Lung (tissue), 16 donors: Measurements from ENCODE around the gene BHLHA9. TPM values are rescaled to one million over a fixed set of nuclear protein-coding genes. Genes with fewer than 3 reads are reported as not detected.

ENCODE experiments used
- ATAC-seq: fragments of 200-7000 bp; cut with Tn5 transposase; one replicate; pipeline ENCODE4 v1.9.1; 2020; ENCODE audit warnings: moderate number of reproducible peaks; ENCODE audit not compliant: insufficient read depth, low FRiP score
- DNase-seq, 3 donors: peaks; one replicate each; pipeline ENCODE4 v3.0.0-alpha.2; 2013 to 2017
- H3K27ac ChIP-seq, 2 donors: one replicate each; pipeline ENCODE4 v1.5.1; 2013; ENCODE audit warnings: mild to moderate bottlenecking in 2 of 2, moderate library complexity in 2 of 2, control low read depth in 1 of 2, inconsistent platforms in 1 of 2, low read depth in 1 of 2, low read length in 1 of 2
- H3K27me3 ChIP-seq, 3 donors: one replicate each; pipeline ENCODE4 v1.5.1; 2013; ENCODE audit warnings: low read length in 2 of 3; ENCODE audit not compliant: control insufficient read depth in 3 of 3, insufficient read depth in 3 of 3
- H3K36me3 ChIP-seq, 4 donors: one replicate each; pipeline ENCODE4 v1.5.1; 2013; ENCODE audit warnings: low read length in 4 of 4, mild to moderate bottlenecking in 1 of 4, moderate library complexity in 1 of 4; ENCODE audit not compliant: control insufficient read depth in 4 of 4, insufficient read depth in 4 of 4
- H3K4me1 ChIP-seq, 5 donors: one replicate each; pipeline ENCODE4 v1.5.1; 2013; ENCODE audit warnings: low read length in 5 of 5, mild to moderate bottlenecking in 2 of 5, moderate library complexity in 1 of 5; ENCODE audit not compliant: control insufficient read depth in 5 of 5, insufficient read depth in 5 of 5
- H3K4me3 ChIP-seq: one replicate; pipeline ENCODE4 v1.5.1; 2013; ENCODE audit warnings: mild to moderate bottlenecking, control low read depth, moderate library complexity
- H3K9ac ChIP-seq, 2 donors: one replicate each; pipeline ENCODE4 v1.5.1; 2013; ENCODE audit warnings: low read length in 2 of 2, control low read depth in 1 of 2; ENCODE audit not compliant: insufficient read depth in 1 of 2
- H3K9me3 ChIP-seq, 4 donors: one replicate each; pipeline ENCODE4 v1.5.1; 2013; ENCODE audit warnings: low read length in 3 of 4, mild to moderate bottlenecking in 1 of 4, moderate library complexity in 1 of 4; ENCODE audit not compliant: control insufficient read depth in 4 of 4, insufficient read depth in 3 of 4
- WGBS, 2 donors: extraction: QIAGEN DNeasy Blood & Tissue Kit; methylation state at CpG; one replicate each; pipeline ENCODE4 v1.1.7; 2013; 5-methylcytosine and 5-hydroxymethylcytosine counted together
- long read RNA-seq, 5 donors: transcript quantifications; one replicate each; lab custom pipeline, GENCODE V29; 2026
- polyA plus RNA-seq, 2 donors: library from polyadenylated mRNA; stranded (reverse); fragments of 200-250 nt; gene quantifications; one replicate each; pipeline ENCODE4 v1.2.1, GENCODE V29; 2013
- total RNA-seq, 2 donors: library from RNA; depleted of rRNA in 1 of 2; stranded (reverse); fragments of >200 nt in 1 of 2; gene quantifications; one replicate each; pipeline ENCODE4 v1.2.1, GENCODE V29; 2014 to 2021
- TF ChIP-seq, protein P1 (sequence below): IDR thresholded peaks from 2 replicates; pipeline ENCODE4 v1.5.1; 2012; ENCODE audit warnings: mild to moderate bottlenecking; ENCODE audit errors: control extremely low read depth, extremely low read depth
- donor health status: control.
- donor health status: control.
- donor health status: Bipolar disorder and iron deficiency.
- donor health status: healthy.
- donor health status: DM: yes; HTN: yes; CAD: no.

Gene BHLHA9
- total RNA-seq, result not detected
- polyA plus RNA-seq, result not detected
- long read RNA-seq, donor 1, result 0 reads
- long read RNA-seq, donor 2, result 0 reads
- long read RNA-seq, donor 3, result 0 reads
- long read RNA-seq, donor 4, result 0 reads
- long read RNA-seq, donor 5, result 0 reads

DNA sequence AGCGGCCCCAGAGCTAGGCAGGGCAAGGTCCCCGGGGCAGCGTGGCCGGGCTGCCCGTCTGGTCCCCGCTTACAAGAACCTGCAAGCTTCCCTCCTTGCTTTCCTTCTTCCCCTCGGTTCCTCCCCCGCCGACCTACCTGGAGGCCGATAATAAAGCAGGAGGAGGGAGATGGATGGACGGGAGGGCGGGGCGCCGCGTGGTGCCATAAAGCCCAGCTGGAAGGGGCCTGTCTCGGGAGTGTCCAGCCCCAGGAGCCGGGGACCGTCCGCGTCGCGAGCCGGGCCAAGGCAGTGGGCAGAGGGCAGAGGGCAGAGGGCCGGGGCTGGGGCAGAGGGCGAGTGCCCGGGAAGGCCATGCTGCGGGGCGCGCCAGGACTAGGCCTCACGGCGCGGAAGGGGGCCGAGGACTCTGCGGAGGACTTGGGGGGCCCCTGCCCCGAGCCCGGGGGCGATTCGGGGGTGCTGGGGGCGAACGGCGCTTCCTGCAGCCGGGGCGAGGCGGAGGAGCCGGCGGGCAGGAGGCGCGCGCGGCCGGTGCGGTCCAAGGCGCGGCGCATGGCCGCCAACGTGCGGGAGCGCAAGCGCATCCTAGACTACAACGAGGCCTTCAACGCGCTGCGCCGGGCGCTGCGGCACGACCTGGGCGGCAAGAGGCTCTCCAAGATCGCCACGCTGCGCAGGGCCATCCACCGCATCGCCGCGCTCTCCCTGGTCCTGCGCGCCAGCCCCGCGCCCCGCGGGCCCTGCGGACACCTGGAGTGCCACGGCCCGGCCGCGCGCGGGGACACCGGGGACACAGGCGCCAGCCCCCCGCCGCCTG lies at the start of gene BHLHA9:
Gene BHLHA9 (plus strand): TSS at position 235 of the 820 bp plus-strand sequence. CDS start 120 bp downstream, at position 355.
- H3K4me3 ChIP-seq, result no peak within 1 kb of the TSS
- no peak within 1 kb of the TSS for H3K9ac ChIP-seq
- H3K36me3 ChIP-seq, result no peaks in the 10 kb centered on the region
- no peak for DNase-seq
- no peak within 1 kb of the TSS for H3K27ac ChIP-seq
- WGBS, 2 donors, result 11 to 14% methylated on average over 76 to 93 of the region's 93 CpGs
- no peaks in the 10 kb centered on the region for H3K9me3 ChIP-seq
- H3K4me1 ChIP-seq, result peaks cover 0 to 9% (median 0%) of the 10 kb centered on the region in 5 donors
- no peak for ATAC-seq
- H3K27me3 ChIP-seq, result peaks cover 11 to 25% (median 24%) of the 10 kb centered on the region in 3 donors
- TF ChIP-seq, protein P1, sequence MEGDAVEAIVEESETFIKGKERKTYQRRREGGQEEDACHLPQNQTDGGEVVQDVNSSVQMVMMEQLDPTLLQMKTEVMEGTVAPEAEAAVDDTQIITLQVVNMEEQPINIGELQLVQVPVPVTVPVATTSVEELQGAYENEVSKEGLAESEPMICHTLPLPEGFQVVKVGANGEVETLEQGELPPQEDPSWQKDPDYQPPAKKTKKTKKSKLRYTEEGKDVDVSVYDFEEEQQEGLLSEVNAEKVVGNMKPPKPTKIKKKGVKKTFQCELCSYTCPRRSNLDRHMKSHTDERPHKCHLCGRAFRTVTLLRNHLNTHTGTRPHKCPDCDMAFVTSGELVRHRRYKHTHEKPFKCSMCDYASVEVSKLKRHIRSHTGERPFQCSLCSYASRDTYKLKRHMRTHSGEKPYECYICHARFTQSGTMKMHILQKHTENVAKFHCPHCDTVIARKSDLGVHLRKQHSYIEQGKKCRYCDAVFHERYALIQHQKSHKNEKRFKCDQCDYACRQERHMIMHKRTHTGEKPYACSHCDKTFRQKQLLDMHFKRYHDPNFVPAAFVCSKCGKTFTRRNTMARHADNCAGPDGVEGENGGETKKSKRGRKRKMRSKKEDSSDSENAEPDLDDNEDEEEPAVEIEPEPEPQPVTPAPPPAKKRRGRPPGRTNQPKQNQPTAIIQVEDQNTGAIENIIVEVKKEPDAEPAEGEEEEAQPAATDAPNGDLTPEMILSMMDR, result no peak

DNA sequence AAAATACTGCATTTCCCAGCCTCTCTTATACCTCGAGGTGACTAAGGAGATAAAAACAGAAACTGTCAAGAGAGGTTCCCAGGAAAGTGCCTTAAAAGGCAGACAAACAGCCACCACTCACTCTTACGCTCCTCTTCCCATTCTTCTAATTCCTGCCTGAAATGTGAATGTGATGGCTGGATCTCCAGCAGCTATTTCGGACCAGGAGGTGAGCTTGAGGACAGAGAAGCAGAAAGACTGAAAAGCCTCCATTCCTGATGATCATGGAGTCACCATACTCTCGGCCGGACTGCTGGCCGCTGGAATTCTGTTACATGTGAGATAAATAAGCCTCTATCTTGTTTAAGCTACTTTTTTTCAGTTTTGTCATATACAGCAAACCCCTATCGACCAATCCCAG lies 49.0 kb upstream of the BHLHA9 start:
- Histone ChIP-seq H3K27ac (no peak overlapping the region), H3K4me3 (no peak overlapping the region), H3K27me3 (peaks cover 0 to 18% (median 12%) of the 10 kb centered on the region in 3 donors), H3K9ac (no peak overlapping the region), H3K4me1 (no peaks in the 10 kb centered on the region), H3K36me3 (no peaks in the 10 kb centered on the region), H3K9me3 (peaks cover 0 to 5% (median 0%) of the 10 kb centered on the region in 4 donors)
- WGBS, 2 donors, result 91 to 93% methylated on average over 7 of the region's 7 CpGs
- ATAC-seq, result no peak
- TF ChIP-seq, protein P1, result no peak
- no peak for DNase-seq

DNA sequence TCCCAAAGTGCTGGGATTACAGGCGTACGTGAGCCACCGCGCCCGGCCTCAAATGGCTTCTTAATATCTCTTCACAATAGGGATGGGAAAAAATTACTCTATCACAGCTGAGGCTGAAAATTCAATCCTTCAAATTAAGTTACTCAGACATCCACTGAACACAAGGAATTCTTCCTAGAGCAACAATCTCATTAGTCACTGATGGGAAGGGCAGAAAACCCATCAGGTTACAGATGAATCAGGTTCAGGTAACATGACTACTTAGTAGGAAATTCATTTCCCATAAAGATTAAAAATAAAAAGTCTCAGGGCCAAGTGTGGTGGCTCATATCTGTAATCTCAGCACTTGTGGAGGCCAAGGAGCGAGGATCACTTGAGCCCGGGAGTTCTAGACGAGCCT lies 47.9 kb upstream of the BHLHA9 start:
- Histone ChIP-seq H3K27ac (no peak overlapping the region), H3K9ac (no peak overlapping the region), H3K27me3 (peaks cover 0 to 22% (median 20%) of the 10 kb centered on the region in 3 donors), H3K9me3 (peaks cover 0 to 8% (median 0%) of the 10 kb centered on the region in 4 donors), H3K4me3 (no peak overlapping the region), H3K36me3 (peaks cover 0 to 1% (median 0%) of the 10 kb centered on the region in 4 donors), H3K4me1 (no peaks in the 10 kb centered on the region)
- WGBS, 2 donors, result 95 to 99% methylated on average over 8 of the region's 8 CpGs
- TF ChIP-seq, protein P1, result no peak
- DNase-seq (no peak), ATAC-seq (no peak)
